NCI-H1048 (cell line): ENCODE results near the gene TAF10.

Source experiments
- DNase-seq: peaks from one replicate; lab custom pipeline; 2025; lab: John Stamatoyannopoulos, UW

Gene TAF10

DNA sequence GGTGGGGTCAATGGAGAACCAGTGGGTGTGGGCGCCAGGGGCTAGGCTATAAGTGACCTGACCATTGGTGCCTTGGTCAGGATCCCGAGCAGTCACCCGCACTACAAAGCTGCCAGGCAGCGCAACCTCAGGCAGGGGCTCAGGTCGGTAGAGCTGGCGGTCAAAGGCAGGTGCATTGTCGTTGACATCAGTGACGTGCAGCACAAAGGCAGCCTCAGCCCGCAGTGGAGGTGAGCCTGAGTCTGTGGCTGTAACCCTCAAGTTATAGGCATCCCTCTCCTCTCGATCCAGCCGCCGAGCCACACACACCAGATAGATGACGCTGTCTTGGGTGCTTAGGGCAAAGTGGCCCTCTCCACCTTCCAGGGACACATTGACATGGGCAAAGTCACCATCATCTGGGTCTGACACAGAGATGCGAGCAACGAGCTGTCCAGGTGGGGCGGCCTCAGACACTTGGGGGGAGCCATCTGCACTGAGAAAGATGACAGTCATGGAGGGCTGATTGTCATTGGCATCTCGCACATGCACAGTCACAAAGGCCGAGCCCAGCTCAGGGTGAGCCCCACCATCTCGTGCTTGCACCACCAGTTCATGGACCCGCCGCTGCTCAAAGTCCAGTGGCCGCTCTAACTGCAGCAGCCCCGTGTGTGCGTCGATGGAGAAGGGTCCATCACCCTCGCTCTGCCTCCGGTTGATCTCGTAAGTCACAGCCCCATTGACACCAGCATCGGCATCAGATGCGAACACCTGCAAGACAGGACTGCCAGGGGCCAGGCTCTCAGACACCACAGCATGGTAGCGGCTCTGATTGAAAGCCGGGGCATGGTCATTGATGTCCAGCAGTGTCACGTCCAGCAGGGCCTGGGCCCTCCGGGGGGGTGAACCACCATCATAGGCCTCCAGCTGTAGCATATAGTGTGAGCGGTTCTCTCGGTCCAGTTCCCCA, 28.3 kb upstream of the TAF10 start:
- DNase-seq, result no peak

DNA sequence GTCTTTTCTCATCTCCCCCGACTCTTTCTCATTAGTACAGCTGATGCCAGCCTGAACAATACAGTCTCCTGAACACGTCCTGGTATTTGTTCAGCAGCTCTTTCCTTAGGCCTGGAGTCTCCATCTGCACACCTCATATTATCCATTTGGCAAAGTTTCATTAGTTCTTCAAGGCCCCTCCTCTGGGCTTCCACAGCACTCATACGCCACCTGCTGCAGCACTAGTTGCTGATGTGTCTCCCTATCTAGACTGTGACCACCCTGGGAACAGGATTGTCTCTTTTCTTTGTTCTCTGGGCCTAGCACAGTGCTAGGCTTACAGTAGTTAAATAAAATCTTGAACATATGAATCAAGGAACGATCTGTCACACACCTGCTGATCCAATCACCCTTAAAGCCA, 26.4 kb upstream of the TAF10 start:
- DNase-seq, result no peak

DNA sequence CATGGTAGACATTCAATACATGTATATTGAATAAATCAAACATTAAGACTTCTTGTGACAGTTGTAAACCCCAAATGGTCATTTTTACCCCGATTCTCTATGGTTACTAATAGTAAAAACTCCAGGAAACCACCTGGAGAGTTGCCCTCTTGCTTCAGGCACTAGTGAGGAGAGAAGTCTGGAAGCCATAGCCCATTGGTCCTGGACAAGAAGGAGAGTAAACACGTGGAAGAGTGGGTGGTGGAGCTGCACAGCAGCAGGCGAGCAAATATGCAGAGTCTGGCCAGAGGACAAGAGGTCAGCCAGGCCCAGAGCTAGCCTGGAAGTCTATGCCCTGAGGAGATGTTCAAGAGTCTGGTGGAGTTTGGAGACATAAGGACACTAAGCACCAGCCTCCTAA, 25.9 kb upstream of the TAF10 start:
- DNase-seq, result no peak

DNA sequence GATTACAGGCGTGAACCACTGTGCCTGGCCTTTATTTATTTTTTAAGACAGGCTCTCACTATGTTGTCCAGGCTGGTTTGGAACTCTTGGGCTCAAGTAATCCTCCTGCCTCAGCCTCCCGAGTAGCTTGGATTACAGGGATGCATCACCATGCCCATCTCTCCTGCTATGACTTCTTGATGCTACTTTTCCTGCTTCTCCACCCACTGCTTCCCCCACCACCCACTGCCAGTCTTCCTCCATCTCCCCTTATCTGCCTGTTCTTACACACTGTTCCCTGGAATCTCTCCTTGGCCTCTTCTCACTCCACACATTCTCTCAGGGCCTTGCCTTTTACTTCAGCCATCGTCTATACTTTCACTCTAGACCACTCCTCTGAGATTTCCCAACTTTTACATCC, 24.5 kb upstream of the TAF10 start:
- DNase-seq, result no peak

DNA sequence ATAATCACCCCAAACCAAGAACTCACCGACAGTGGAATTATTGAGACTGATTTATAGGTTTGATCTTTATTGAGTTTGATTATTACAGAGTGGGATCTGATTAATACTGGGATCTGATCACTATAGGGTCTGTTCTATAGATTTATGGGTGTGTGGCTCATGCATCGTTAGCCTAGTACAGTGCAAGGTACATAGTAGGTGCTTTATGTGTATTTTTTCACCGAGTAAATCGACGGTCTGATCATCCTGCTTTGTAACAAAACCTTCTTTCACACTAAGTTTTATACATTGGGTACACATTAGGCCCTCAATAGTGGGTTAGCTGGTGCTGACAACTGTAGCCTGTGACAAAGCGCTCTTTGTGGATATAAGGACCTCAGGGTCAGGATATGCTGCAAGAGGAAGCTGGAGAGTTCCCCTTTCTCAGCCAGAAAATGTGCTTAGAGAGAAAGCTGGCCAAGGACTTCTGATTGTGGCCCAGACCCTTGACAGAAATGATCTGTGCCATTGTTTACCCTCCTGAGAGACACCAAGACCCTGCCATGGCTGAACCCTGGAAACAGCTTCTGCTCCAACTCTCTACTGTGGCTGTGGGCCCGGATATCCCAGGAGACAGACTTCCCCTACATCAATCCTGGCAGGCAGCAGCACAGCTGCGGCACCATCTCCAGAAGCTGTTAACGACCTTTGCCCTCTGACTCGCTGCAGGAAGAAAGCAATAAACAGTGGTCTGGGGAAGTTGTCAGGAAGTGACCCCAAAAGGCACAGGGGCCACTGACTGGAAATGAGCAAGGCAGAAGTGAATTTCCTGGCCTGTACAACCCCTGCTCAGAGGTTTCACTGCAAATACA, 23.3 kb upstream of the TAF10 start:
- DNase-seq, result no peak

DNA sequence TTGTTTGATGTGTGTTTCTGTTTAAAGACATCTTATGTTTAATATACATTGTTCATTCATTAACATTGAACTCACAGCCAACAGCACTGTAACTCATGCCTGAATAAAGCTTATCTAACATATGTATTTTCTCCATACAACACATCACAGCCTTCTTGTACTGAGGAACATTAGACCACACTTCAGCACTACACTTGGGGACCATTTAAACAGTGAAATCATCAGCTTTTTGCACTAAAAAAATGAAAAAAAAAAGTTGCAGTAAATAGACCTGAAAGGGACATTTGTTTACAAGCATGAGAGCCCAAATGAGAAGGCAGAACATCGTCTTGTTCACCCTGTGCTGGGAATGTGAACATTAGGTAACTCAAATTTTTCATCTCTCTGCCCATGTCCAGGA, 22.5 kb upstream of the TAF10 start:
- DNase-seq, result no peak

DNA sequence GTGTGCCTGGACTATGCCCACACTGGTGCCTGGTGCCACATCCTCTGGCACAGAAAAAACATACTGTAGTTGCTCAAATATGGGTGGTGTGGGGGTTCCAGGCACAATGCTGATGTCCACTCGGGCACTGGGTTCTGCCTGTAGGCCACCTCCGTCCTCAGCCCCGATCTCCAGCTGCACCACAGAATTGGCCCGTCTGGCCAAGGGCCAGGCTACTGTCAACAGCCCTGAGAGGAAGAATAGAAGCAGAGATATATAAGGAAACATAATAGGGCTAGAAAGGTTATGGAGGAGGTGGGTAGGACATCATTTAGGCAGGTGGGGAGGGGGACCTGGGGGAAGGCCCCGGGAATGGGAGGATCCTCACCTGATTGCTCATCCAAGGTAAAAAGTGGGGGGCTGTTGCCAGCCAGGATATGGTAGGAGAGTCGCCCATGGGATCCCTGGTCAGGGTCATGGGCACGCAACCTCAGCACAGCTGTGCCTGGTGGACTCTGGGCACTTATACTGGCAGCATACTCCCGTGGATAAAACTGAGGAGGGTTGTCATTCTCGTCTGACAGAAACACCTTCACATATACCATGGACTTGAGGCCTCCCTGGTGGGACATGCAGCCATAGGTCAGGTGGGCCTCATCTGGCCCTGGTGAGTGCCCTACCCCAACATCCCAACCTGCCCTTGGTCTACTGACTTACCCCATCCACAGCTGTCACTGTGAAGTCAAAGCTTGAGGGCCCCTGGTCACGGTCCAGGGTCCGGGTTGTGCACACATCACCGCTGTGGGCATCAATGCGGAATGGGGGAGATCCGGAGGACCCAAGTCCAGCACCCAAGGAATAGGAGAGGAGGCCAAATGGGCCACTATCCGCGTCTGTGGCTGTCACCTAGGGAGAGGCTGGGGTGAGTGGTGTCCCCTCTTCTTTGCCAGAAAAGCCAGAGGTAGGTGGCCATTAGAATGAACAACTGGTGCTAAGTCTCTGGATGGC, 21.7 kb upstream of the TAF10 start:
- no peak for DNase-seq

DNA sequence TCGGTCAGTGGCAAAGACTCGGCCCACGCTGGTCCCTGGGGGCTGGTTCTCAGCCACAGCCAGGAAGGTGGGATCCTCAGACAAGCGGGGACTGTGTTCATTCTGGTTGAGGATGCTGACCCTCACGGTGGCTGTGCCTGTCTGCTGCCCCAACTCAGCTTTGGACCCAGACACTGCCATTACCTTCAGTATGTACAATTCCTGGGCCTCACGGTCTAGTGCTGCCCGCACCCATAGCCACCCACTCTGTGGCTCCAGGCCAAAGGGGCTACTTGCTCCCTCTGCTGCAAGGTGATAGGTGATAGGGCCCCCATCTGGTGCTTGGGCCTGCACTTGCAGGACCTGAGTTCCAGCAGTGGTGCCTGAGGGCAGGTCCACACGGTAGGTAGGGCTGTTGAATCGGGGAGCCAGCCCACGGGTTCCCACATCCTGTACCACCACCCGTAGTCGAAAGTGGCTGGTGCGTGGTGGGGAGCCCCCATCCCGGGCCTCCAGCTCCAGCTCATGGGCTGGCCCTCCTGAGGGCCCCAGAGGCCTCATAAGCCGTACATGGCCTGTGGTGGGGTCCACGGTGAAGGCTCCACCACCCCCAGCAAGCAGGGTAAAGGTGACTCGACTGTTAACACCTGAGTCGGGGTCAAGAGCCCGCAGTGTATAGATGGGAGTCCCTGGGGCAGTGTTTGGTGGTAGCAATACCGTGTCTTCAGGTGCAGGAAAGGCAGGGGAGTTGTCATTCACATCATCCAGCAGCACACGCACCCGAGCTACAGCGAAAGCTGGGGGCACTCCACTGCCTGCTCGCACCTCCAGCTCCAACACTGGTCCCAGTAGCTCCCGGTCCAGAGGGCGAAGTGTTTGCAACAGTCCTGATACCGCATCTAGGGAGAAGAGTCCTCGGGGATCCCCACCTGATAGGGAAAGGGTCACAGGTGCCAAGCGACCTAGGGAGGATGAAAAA, 20.4 kb upstream of the TAF10 start:
- DNase-seq, result no peak

DNA sequence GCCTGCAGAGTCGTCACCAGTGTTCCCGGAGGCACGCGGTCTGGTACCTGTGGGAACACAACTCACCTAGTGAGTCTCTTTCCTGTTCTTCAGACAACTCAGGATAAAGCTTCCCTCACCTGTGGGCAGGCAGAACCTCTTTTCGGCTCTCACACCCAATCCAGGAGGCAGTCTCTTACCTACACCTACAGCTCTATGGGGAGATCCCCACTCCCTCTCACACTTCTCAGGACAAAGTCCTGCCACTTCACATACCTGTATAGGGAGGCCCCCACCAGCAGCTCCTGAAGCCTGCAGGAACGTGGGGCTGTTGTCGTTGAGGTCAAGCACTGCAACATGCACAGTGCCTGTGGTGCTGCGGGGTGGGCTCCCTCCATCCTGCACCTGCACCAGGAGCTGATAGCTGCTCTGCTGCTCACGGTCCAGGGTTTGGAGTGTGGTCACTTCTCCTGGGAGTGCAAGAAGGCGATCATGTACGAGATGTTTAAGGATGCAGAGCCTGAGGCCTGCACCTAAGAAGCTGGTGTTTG, 19.4 kb upstream of the TAF10 start:
- no peak for DNase-seq

DNA sequence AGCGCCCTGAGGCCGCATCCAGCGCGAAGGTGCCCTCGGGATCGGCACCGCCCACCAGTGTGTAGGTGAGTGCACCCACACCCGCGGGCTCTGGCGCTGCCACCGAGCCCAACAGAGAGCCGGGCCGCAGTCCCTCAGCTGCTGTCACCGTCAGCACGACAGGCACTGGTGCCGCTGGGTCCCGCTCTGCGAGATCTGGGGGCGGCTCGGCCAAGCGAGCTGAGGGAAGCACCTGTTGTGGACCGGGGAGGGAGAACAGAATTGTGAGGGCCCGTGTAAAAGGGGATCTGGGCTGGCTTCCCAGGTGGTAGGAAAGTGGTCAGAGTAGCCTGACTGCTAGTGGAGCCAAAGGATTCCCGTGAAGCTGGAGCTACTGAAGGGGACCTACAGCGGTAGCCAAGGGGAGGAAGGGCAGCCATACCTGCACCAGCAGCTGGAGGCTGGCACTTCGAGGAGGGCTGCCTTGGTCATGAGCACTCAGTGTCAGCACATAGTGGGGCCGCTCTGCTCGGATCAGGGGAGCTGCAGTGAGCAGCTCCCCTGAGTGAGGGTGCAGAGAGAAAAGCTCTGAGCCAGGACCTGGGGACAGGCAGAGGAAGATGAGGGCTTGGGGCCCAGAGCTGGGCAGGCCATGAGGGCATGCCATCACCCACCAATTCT, 18.7 kb upstream of the TAF10 start:
- DNase-seq, result no peak

DNA sequence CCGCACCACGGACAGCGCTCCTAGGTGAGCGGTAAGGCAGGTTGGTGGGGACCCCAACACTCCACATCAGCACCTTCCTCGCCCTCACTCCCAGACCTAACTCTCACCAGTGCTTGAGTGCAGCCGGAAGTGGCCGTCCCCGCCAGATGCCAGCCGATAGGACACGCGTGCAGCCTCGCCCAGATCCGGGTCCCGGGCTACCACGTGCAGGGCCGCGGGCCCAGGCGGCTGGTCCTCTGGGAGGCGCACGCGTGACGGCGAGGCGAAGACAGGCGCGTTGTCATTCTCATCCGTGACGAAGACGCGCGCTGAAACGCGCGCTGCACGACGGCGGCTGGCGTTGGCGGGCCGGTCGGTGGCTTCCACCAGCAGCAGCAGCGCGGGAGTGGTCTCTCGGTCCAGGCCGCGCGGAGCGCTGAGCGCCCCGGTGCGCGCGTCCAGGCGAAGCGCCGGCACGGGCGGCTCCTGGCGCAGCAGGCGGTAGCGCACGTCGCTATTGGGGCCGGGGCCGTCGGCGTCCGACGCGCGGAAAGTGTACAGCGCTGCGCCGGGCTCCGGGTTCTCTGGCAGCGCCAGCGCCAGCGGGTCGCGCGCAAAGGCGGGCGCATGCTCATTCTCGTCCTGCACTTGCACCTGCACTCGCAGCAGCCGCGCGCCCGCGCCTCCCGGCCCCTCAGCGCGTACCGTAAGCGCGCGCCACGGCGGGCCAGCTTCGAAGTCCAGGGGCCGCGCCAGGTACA, 18.0 kb upstream of the TAF10 start:
- DNase-seq, result no peak

DNA sequence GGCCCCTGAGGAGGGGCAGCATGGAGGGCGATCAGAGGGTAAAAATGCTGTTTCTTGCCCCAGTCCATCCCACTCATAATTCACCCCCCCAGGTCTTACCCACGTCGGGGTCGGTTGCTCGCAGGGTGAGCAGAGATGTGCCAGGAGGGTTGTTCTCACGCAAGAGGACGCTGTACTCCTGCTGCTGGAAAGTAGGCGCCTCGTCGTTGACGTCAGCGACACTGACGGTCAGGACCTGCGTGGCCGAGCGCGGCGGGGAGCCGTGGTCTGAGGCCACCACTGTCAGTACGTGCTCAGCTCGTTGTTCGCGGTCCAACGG, 17.5 kb upstream of the TAF10 start:
- no peak for DNase-seq

DNA sequence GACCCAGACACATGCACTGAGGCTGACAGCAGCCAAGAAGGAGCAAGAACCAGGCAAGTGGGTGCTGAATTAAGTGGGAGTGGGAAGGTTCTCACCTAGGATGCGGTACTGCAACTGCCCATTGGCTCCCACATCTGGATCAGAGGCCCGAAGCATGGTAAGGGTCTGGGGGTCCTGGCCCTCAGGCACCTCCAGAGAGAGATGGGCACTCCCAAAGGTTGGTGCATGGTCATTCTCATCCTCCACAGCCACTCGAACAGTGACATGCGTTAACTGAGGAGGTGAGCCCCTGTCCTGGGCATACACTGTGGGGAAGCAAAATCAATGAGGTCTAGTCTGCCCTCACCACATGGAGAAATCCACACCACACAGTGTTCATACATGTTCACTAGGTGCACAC, 16.5 kb upstream of the TAF10 start:
- DNase-seq, result no peak

DNA sequence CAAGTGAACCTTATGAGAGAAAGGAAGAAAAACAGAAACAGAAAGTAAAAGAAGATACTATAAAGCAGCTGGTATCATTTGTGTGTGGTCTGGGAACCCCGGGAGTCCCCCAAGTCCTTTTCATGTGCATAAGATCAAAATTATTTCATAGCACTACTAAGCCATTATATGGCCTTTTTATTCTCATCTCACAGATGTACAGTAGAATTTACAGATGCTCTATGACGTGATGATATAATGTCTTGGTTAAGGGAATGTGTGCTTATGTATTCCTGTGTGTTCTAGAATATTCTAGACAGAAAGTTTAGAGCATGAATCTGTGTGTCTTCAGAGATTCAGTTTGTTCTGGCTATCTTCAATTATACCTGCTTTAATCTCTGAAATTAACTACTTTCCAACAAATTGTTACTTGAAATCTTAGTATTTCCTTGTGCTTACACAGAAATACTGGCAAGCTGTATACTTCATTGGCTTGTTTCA, 15.8 kb upstream of the TAF10 start:
- DNase-seq, result no peak

DNA sequence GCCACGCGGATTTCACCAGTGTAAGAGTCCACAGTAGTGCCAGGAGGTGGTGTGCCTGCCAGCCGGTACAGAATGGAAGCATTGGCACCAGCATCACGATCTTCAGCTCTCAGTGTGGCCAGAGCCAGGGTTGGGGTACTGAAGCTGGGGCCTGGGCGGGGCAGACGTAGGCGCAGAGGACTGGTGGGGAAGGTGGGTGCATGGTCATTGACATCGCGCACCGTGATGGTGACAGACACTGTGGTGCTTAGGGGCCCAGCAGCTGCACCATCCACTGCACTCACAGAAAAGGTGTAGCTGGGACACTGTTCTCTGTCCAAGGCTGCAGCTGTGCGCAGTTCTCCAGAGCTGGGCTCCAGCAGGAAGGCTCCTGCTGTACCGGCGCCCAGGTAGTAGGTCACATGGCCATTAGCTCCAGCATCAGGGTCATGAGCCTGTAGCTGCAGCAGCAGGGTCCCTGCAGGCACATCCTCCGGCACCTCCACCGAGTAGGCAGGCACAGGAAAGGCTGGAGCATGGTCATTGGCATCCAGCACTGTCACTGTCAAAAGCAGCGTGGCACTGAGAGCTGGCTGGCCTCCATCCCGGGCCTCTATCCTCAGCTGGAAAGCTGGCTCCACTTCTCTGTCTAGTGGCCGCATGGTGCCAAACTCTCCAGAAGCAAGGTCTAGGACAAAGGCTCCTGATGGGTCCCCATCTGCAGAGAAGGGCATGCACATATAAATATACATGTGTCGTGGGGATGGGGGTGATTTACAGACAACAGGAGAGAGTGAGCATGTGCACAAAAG, 15.2 kb upstream of the TAF10 start:
- DNase-seq, result no peak

DNA sequence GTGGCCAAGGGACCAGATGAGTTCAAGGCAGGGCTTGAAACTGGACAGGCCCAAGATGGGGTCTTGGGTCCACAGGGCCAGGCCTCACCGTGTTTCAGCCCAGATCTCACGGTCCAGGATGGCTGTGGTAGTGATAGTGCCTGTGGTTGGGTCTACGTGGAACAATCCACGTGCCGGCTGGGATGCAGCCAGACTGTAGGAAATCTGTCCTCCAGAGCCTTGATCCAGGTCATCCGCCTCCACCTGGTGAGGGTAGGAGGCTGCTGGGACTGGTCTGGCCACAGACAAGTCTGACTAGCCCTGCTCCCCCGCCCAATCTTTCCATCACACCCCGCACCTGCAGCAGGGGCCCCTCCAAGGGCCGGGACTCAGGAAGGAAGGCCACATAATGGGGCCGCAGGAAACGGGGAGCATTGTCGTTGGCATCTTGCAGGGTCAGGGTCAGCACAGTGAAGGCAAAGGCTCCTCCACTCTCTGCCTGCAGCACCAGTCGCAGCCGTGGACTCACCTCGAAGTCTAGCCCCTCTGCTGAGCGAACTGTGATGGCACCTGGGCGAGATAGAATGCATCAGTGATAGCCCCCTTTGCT, 13.9 kb upstream of the TAF10 start:
- no peak for DNase-seq

DNA sequence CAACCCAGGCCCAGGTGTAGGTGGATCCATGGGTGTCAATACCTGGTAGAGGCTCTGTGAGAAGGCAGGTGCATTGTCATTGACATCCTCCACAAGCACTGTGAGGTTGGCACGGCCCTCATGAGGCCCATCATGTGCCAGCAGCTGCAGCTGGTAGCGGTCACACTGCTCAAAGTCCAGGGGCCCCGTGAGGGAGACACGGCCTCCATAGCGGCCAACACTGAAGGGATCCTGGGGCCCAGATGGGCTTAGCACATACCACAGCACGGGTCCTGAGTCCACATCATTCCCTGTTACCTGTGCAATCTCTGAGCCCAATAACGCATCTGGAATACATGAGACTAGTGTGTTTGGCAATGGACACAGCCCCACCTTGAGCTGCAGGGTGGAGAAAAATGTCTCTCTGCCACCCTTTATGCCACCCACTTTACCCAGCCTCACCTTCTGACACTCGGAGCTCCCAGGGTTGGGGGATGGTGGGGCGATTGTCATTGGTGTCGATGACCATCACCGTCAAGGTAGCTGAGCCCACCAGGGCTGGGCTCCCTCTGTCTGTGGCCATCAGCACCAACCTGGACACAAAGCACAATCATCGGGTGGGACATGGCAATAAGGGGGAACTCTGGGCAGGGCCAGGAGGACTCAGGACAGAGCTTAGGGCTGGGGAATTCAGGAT, 13.3 kb upstream of the TAF10 start:
- no peak for DNase-seq
